IMR-90 (cell line): ENCODE data around the gene TXNRD1.

ENCODE experiments used
- CTCF ChIP-seq: conservative IDR thresholded peaks from 2 replicates; pipeline ENCODE4 v1.5.1; 2012; ENCODE audit warnings: mild to moderate bottlenecking, low read depth, low read length, improper control_type of control experiment
- MXI1 ChIP-seq: IDR thresholded peaks from 2 replicates; pipeline ENCODE4 v1.6.1; 2012; ENCODE audit warnings: low read depth, mild to moderate bottlenecking, low read length, moderate library complexity, borderline replicate concordance
- RCOR1 ChIP-seq: IDR thresholded peaks from 2 replicates; pipeline ENCODE4 v1.6.1; 2012; ENCODE audit warnings: mild to moderate bottlenecking, low read length, improper control_type of control experiment; ENCODE audit not compliant: insufficient replicate concordance
- USF2 ChIP-seq: fragments of 150-350 bp; IDR thresholded peaks from 2 replicates; pipeline ENCODE4 v1.6.1; 2017; ENCODE audit warnings: mild to moderate bottlenecking, antibody characterized with exemption, low read length, low read depth

GRCh38 chr12:104167519-104168458 lies 47.8 kb upstream of the TXNRD1 start:
- TF ChIP-seq RCOR1 (no peak), CTCF (no peak), USF2 (no peak), MXI1 (no peak)
